Aorta (tissue), 5 donors: ENCODE measurements around the gene SPATS2L. TPM values are rescaled to one million over a fixed set of nuclear protein-coding genes. Genes with fewer than 3 reads are reported as not detected.

Experiments
- ATAC-seq: fragments of 200-7000 bp; cut with Tn5 transposase; one replicate; pipeline ENCODE4 v1.9.1; 2022; ENCODE audit warnings: moderate library complexity; ENCODE audit not compliant: low FRiP score
- DNase-seq, 2 donors: peaks; one replicate each; pipeline ENCODE4 v3.0.0-alpha.2; 2020
- H3K27ac ChIP-seq, 2 donors: one replicate each; pipeline ENCODE4 v1.5.1; 2013; ENCODE audit warnings: low read length in 2 of 2, mild to moderate bottlenecking in 2 of 2, moderate library complexity in 2 of 2, control low read depth in 1 of 2, inconsistent platforms in 1 of 2, low read depth in 1 of 2
- H3K27me3 ChIP-seq, 2 donors: one replicate each; pipeline ENCODE4 v1.6.1; 2013; ENCODE audit warnings: control low read depth in 1 of 2, low read length in 1 of 2, mild to moderate bottlenecking in 1 of 2, moderate library complexity in 1 of 2; ENCODE audit not compliant: insufficient read depth in 2 of 2, control insufficient read depth in 1 of 2
- H3K36me3 ChIP-seq, 2 donors: one replicate each; pipeline ENCODE4 v1.6.1; 2013; ENCODE audit warnings: control low read depth in 1 of 2, low read length in 1 of 2, mild to moderate bottlenecking in 1 of 2; ENCODE audit not compliant: insufficient read depth in 2 of 2, control insufficient read depth in 1 of 2
- H3K4me1 ChIP-seq, 2 donors: one replicate each; pipeline ENCODE4 v1.6.1; 2013; ENCODE audit warnings: low read length in 2 of 2, control low read depth in 1 of 2, mild to moderate bottlenecking in 1 of 2, moderate library complexity in 1 of 2; ENCODE audit not compliant: insufficient read depth in 2 of 2, control insufficient read depth in 1 of 2
- H3K4me3 ChIP-seq, 2 donors: one replicate each; pipeline ENCODE4 v1.5.1; 2013; ENCODE audit warnings: low read length in 2 of 2, control low read depth in 1 of 2, mild to moderate bottlenecking in 1 of 2
- H3K9me3 ChIP-seq: one replicate; pipeline ENCODE4 v1.6.1; 2013; ENCODE audit warnings: mild to moderate bottlenecking, low read length; ENCODE audit not compliant: control insufficient read depth
- WGBS, 2 donors: extraction: QIAGEN DNeasy Blood & Tissue Kit; methylation state at CpG; one replicate each; pipeline ENCODE4 v1.1.7; 2013; 5-methylcytosine and 5-hydroxymethylcytosine counted together
- intact Hi-C, 2 donors: fragments of 100-400 bp; cut with DNase I; formaldehyde crosslinking; loops; one replicate each; pipeline versions ENCODE4 v1.14.2 to v1.15.0; 2022
- polyA plus RNA-seq, 2 donors: library from polyadenylated mRNA; stranded (reverse); fragments of 200-250 nt; gene quantifications; one replicate each; pipeline ENCODE4 v1.2.3, GENCODE V29; 2013
- total RNA-seq, 2 donors: library from RNA; stranded (reverse); fragmentation: NEBNext Ultra II Directional; extraction: Animal tissue kit (Norgen Biotek cat#: 25700); gene quantifications; one replicate each; pipeline ENCODE4 v1.2.1, GENCODE V29; 2021
- donor health status: healthy with polysubstance abuse.
- donor health status: Bipolar disorder and iron deficiency.
- donor health status: DM: no; HTN: no; CAD: no.
- donor health status: DM: no; HTN: no; CAD: no.
- donor health status: DM: yes; HTN: yes; CAD: no.

Gene SPATS2L
- total and polyA plus RNA-seq, 4 donors: 45.0 to 82.0 (median 63.7) TPM

DNA sequence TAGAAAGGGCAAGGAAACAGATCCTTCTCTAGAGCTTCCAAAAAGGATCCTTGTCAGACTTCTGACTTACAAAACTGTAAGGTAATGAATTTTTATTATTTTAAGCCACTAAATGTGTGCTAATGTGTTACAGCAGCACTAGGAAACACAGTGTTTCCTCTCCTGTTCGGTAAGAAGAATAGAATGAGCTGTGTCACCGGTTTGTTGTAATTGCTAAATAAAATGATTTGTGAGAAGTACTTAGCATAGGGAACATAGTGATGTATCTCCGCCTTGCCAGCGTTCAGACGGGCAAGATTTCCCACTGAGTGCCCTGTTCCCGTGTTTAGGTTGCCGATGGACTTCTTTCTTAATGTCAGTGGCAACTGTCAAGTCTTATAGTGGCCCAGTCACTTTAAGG is 57.6 kb downstream of the SPATS2L start:
- intact Hi-C loops: no loop called here
- no peaks in the 10 kb centered on the region for H3K9me3 ChIP-seq

DNA sequence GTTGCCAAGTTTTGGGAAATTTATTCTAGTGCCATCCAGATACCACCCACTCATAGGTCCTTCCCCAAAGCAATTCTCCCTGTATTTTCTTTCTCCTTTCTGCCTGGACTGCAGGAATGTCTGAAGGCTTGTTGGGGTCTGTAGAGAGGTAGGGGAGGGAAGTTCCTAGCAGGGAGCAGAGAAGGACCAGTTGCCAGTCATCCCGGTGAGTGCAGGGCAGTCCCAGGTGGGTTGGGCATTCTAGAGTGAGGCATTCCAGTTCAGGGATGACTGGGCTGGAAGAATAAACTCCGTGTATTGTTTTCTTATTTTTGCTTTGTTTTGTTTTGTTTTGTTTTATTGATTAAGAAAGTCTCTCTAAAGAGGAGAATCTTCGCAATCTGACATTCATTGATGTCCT is 58.1 kb downstream of the SPATS2L start:
- no peaks in the 10 kb centered on the region for H3K36me3 ChIP-seq
- 72 to 75% methylated on average over 3 of the region's 3 CpGs for WGBS, 2 donors

More for the DNA sequence above, 57.6 kb downstream of the SPATS2L start:
- Histone ChIP-seq H3K27ac (no peak overlapping the region), H3K36me3 (no peaks in the 10 kb centered on the region), H3K4me1 (peaks cover 3% of the 10 kb centered on the region in 2 donors), H3K27me3 (no peaks in the 10 kb centered on the region), H3K4me3 (no peak overlapping the region)
- 82 to 90% methylated on average over 7 of the region's 7 CpGs for WGBS, 2 donors
- DNase-seq (no peak), ATAC-seq (no peak)

DNA sequence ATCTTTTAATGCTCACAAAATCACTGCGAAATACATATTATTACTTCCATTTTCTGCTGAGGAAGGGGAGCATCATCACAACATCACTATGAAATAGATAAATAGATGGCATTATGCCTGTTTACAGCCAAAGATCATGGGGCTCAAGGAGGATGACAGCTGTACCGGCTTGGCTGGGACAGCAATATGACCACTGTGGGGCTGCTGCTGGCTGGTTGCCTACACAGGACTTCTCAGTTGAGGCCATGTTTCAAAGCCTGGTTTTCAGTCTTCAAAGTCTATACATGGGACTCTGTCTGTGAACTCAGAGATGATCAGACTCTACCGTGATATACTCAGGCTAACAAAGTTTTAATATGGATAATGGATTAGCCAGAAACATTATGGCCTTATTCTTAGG is 58.7 kb downstream of the SPATS2L start:
- Histone ChIP-seq H3K9me3 (no peaks in the 10 kb centered on the region), H3K4me3 (no peak overlapping the region), H3K27ac (no peak overlapping the region), H3K27me3 (no peaks in the 10 kb centered on the region), H3K36me3 (no peaks in the 10 kb centered on the region), H3K4me1 (peaks cover 2 to 3% of the 10 kb centered on the region in 2 donors)
- DNase-seq: no peak
- intact Hi-C loops: no loop called here
- WGBS, 2 donors: 82 to 93% methylated on average over 3 of the region's 3 CpGs
- no peak for ATAC-seq

More for the DNA sequence above, 58.1 kb downstream of the SPATS2L start:
- Histone ChIP-seq H3K27me3 (no peaks in the 10 kb centered on the region), H3K4me1 (peaks cover 3% of the 10 kb centered on the region in 2 donors), H3K9me3 (no peaks in the 10 kb centered on the region), H3K4me3 (no peak overlapping the region), H3K27ac (no peak overlapping the region)
- intact Hi-C loops: no loop called here
- ATAC-seq (no peak), DNase-seq (no peak)

DNA sequence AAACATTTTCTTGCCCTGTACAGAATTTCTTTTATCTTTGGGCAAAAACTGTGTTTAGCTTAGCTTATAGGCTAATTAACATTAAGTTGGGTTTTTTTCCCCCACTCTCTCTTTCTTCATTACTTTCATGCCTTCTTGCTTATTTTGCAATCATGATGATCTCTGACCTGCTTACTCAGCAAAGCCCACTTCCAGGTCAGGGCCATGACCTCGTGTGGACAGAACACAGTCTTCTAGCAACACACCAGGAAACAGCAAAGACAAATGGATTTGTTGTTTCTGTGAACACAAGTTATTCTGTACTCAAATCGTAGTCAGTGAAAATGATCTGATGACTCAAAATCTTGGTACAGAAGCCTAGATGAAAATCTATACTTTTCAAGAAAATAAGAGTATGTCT is 60.7 kb downstream of the SPATS2L start:
- Histone ChIP-seq H3K9me3 (no peaks in the 10 kb centered on the region), H3K36me3 (no peaks in the 10 kb centered on the region), H3K4me3 (no peak overlapping the region), H3K27ac (no peak overlapping the region), H3K4me1 (peaks cover 0 to 2% of the 10 kb centered on the region in 2 donors), H3K27me3 (no peaks in the 10 kb centered on the region)
- ATAC-seq (no peak), DNase-seq (no peak)
- WGBS, 2 donors: 69 to 72% methylated on average over 2 of the region's 2 CpGs
- intact Hi-C loops: no loop called here

DNA sequence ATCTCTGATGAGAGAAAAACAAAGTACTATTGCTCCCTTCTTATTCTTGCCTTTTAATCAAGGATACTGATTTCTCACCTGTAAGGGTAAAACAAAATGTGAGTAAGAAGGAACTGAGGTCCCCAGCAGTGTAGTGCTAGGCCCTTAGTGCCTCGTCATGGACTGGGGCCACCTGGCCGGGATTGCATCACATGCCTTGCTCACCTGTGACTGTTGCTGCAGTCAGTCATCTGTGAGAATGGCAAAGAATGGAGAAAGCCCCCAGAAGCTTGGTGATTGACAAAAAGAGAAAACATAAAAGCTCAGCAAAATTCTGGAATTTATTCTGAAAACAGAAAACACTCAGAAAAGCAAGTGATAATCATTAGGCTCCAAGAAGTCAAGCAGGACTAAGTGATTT is 63.4 kb downstream of the SPATS2L start:
- DNase-seq (no peak), ATAC-seq (no peak)
- Histone ChIP-seq H3K27me3 (no peaks in the 10 kb centered on the region), H3K9me3 (no peaks in the 10 kb centered on the region), H3K36me3 (no peaks in the 10 kb centered on the region), H3K4me1 (no peaks in the 10 kb centered on the region), H3K4me3 (no peak overlapping the region), H3K27ac (no peak overlapping the region)
- intact Hi-C loops: no loop called here
- 40 to 49% methylated on average over 2 of the region's 2 CpGs for WGBS, 2 donors

DNA sequence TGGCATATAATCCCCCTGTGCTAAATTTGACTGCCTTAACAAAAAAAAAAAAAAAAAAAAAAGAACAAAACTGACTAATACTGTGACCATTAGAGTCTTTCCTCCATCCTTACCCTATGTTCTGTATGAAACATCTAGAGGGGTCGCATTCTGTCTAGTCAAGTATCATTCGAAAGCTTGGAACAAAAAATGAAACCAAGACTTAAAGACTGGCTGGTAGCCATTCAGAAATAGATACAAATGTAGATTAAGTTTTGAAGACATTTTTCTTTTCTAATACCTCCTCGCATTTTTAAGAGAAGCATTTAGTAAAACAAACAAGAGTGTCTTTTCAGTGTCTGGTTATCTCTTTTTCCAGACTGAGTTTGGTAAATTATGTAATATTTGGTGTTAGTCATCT is 66.7 kb downstream of the SPATS2L start:
- no peak for DNase-seq

DNA sequence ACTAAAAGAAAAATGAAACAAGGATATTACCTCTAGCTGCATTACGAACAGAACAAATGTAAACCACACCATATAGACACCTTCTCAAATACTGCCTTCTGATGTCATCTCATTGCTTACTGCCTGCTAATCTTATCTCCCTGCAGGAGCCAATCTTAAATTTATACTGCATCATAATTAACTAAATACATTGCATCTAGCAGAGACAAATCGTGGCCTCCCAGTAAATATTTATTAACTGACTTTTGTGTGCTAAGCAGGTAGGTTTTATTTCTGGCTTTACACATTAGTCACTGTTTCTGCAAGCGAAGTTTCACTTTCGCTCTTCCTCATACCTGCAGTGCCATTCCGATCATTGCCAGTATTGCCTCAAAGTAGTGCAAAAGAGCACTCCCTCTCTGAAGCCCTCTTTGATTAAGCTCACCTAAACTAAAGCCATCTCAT is 67.5 kb downstream of the SPATS2L start:
- no peaks in the 10 kb centered on the region for H3K27me3 ChIP-seq
- no peak overlapping the region for H3K4me3 ChIP-seq
- no peak for ATAC-seq
- DNase-seq: no peak
- WGBS, 2 donors: 68 to 82% methylated on average over 5 of the region's 5 CpGs
- H3K4me1 ChIP-seq: peaks cover 1 to 13% of the 10 kb centered on the region in 2 donors
- H3K27ac ChIP-seq: no peak overlapping the region
- H3K36me3 ChIP-seq: no peaks in the 10 kb centered on the region
- intact Hi-C loops: no loop called here
- H3K9me3 ChIP-seq: no peaks in the 10 kb centered on the region

More for the DNA sequence above, 66.7 kb downstream of the SPATS2L start:
- Histone ChIP-seq H3K4me1 (peaks cover 1 to 13% of the 10 kb centered on the region in 2 donors), H3K9me3 (no peaks in the 10 kb centered on the region), H3K36me3 (no peaks in the 10 kb centered on the region), H3K27ac (no peak overlapping the region), H3K27me3 (no peaks in the 10 kb centered on the region), H3K4me3 (no peak overlapping the region)
- WGBS, 2 donors: 89% methylated on average over 3 of the region's 3 CpGs
- intact Hi-C loops: no loop called here
- ATAC-seq: no peak

DNA sequence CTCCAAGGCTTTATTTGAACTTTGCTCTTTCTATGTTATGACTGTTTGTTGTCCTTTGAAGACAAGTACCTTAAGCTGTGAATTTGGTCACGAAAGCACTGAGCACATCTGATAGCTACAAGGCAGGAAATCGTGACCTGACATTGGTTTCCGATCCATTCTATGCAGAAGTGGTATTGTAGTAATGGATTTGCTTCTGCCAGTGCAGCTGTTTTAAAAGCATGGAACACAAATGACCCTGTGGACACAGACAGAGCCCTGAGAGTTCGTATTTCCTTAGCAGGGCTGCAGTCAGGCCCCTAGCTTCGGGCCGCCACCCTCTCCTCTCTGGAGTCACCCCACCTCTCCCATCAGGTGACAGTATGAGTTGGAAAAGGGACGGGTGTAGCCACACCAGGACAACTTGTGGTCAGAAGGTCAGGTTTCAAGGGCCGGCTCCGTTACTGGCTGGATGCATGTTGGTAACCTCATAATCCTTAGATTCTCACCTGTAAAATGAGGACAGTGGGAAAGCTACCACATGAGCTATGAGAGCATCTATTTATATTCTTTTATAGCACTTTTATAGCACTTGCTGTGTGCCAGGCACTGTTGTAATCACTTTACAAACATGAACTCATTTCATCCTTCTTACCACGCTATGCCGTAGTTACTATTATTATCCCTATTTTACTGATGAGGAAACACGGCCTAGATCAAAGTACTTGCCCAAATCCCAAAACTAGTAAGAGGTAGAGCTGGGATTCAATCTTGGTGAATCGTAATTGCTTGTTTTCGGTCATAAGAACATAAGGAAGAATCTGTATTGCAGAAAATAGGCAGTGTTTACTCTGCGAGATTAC is 70.2 kb downstream of the SPATS2L start:
- H3K27me3 ChIP-seq: no peaks in the 10 kb centered on the region
- no peaks in the 10 kb centered on the region for H3K9me3 ChIP-seq
- 61 to 62% methylated on average over 15 of the region's 15 CpGs for WGBS, 2 donors
- ATAC-seq: no peak
- H3K4me1 ChIP-seq: peaks cover 1 to 20% of the 10 kb centered on the region in 2 donors
- H3K4me3 ChIP-seq: no peak overlapping the region
- H3K27ac ChIP-seq: peak overlapping the region in 1 of 2 donors; percentile 61
- no peaks in the 10 kb centered on the region for H3K36me3 ChIP-seq
- DNase-seq: no peak
- intact Hi-C loops: no loop called here
